Stomach (tissue), 9 donors: ENCODE measurements around the gene SCN7A. TPM values are rescaled to one million over a fixed set of nuclear protein-coding genes. Genes with fewer than 3 reads are reported as not detected.
A peak's percentile ranks its signal among the peaks of the same experiment; 100 is the strongest.

Experiments
- DNase-seq, 2 donors: peaks; one replicate each; pipeline versions ENCODE4 v3.0.0 to v3.0.0-alpha.2; 2013 to 2019
- H3K27ac ChIP-seq, 5 donors: fragments of 200-600 bp in 4 of 5; sonication (generic) in 4 of 5; one replicate each; pipeline ENCODE4 v1.5.1; 2013 to 2019; ENCODE audit warnings: mild to moderate bottlenecking in 1 of 5, moderate library complexity in 1 of 5
- H3K27me3 ChIP-seq, 3 donors: fragments of 200-600 bp; sonication (generic); one replicate each; pipeline ENCODE4 v1.5.1; 2017 to 2019; ENCODE audit warnings: mixed run types in 1 of 3
- H3K36me3 ChIP-seq, 4 donors: fragments of 200-600 bp; sonication (generic); 1 replicate in 3 of 4; 2 replicates in 1 of 4; pipeline ENCODE4 v1.5.1; 2016 to 2019
- H3K4me1 ChIP-seq, 4 donors: fragments of 200-600 bp; sonication (generic); one replicate each; pipeline ENCODE4 v1.5.1; 2016 to 2019
- H3K4me3 ChIP-seq, 4 donors: fragments of 200-600 bp; sonication (generic) in 3 of 4; one replicate each; pipeline ENCODE4 v1.5.1; 2016 to 2019; ENCODE audit warnings: mild to moderate bottlenecking in 1 of 4
- H3K9me3 ChIP-seq, 4 donors: fragments of 200-600 bp; sonication (generic); one replicate each; pipeline ENCODE4 v1.5.1; 2016 to 2019
- CTCF ChIP-seq, 7 experiments: fragments of 450-650 bp in 4 of 7; fragments of 200-600 bp in 3 of 7; sonication (generic) in 3 of 7; IDR thresholded peaks; one replicate each; pipeline ENCODE4 v1.5.1; 2016 to 2019; ENCODE audit warnings: antibody characterized with exemption in 7 of 7, control low read depth in 2 of 7, mild to moderate bottlenecking in 1 of 7
- EP300 ChIP-seq: sonication (generic); formaldehyde crosslinking; IDR thresholded peaks from one replicate; pipeline ENCODE4 v1.6.1; 2017; ENCODE audit warnings: antibody characterized with exemption
- POLR2A ChIP-seq, 4 donors: fragments of 450-650 bp; IDR thresholded peaks; one replicate each; pipeline ENCODE4 v1.6.1; 2016; ENCODE audit warnings: antibody characterized with exemption in 4 of 4, control low read depth in 2 of 4, mild to moderate bottlenecking in 1 of 4, moderate library complexity in 1 of 4
- POLR2AphosphoS5 ChIP-seq, 3 donors: sonication (generic); formaldehyde crosslinking; IDR thresholded peaks; one replicate each; pipeline ENCODE4 v1.6.1; 2016; ENCODE audit warnings: antibody characterized with exemption in 3 of 3
- WGBS, 5 donors: extraction: QIAGEN DNeasy Blood & Tissue Kit in 3 of 5; methylation state at CpG; one replicate each; pipeline versions ENCODE4 v1.1.5 to v1.1.7; 2013 to 2018; 5-methylcytosine and 5-hydroxymethylcytosine counted together
- intact Hi-C: fragments of 100-400 bp; cut with DNase I; formaldehyde crosslinking; loops from one replicate; pipeline ENCODE4 v1.15.1; 2023; ENCODE audit warnings: low total_unique reads
- polyA plus RNA-seq, 3 donors: library from polyadenylated mRNA; stranded (reverse); fragments of 200-250 nt; gene quantifications; one replicate each; pipeline ENCODE4 v1.2.3, GENCODE V29; 2013
- total RNA-seq, 5 donors: library from RNA; depleted of rRNA; stranded (reverse); fragments of >200 nt; gene quantifications; one replicate each; pipeline versions ENCODE4 v1.1.0 to v1.2.3, GENCODE V29; 2014 to 2016
- donor health status: healthy with polysubstance abuse.
- donor health status: Bipolar disorder and iron deficiency.
- donor health status: healthy.

Gene SCN7A
- total and polyA plus RNA-seq, 8 donors: 0.19 to 148 (median 10.9) TPM

- Histone ChIP-seq H3K4me3 (no peak overlapping the region), H3K36me3 (no peaks in the 10 kb centered on the region), H3K27ac (no peak overlapping the region), H3K9me3 (no peaks in the 10 kb centered on the region), H3K27me3 (no peaks in the 10 kb centered on the region), H3K4me1 (peaks cover 0 to 7% (median 0%) of the 10 kb centered on the region in 4 donors)
- DNase-seq: no peak
- WGBS, 5 donors: 55 to 68% (median 59%) methylated on average over 2 of the region's 2 CpGs
- TF ChIP-seq EP300: no peak
- TF ChIP-seq POLR2AphosphoS5 (IDR thresholded peaks at IDR 0.05): no peak
- TF ChIP-seq POLR2A (IDR thresholded peaks at IDR 0.05): no peak
- no peak for TF ChIP-seq CTCF (IDR thresholded peaks at IDR 0.05)
- intact Hi-C loops: no loop called here
These were observed 26.6 kb upstream of the SCN7A start for GRCh38 chr2:166520604-166521003.

- 50 to 56% (median 53%) methylated on average over 10 of the region's 10 CpGs for WGBS, 5 donors
- intact Hi-C loops: no loop called here
- no peaks in the 10 kb centered on the region for H3K27me3 ChIP-seq
- no peak for TF ChIP-seq POLR2AphosphoS5 (IDR thresholded peaks at IDR 0.05)
- no peak for TF ChIP-seq POLR2A (IDR thresholded peaks at IDR 0.05)
- no peak for TF ChIP-seq CTCF (IDR thresholded peaks at IDR 0.05)
- TF ChIP-seq EP300: no peak
- H3K36me3 ChIP-seq: no peaks in the 10 kb centered on the region
- H3K9me3 ChIP-seq: no peaks in the 10 kb centered on the region
- H3K4me1 ChIP-seq: peaks cover 0 to 7% (median 0%) of the 10 kb centered on the region in 4 donors
- no peak overlapping the region for H3K4me3 ChIP-seq
- peak in 1 of 2 donors; percentile 37 for DNase-seq
- no peak overlapping the region for H3K27ac ChIP-seq
These were observed 25.4 kb upstream of the SCN7A start for GRCh38 chr2:166519391-166519962.

- Histone ChIP-seq H3K4me1 (peaks cover 0 to 7% (median 0%) of the 10 kb centered on the region in 4 donors), H3K9me3 (no peaks in the 10 kb centered on the region), H3K36me3 (no peaks in the 10 kb centered on the region), H3K4me3 (no peak overlapping the region), H3K27me3 (no peaks in the 10 kb centered on the region), H3K27ac (no peak overlapping the region)
- intact Hi-C loops: no loop called here
- no peak for TF ChIP-seq POLR2AphosphoS5 (IDR thresholded peaks at IDR 0.05)
- TF ChIP-seq CTCF (IDR thresholded peaks at IDR 0.05): no peak
- TF ChIP-seq POLR2A (IDR thresholded peaks at IDR 0.05): no peak
- no peak for TF ChIP-seq EP300
- WGBS, 5 donors: 39 to 47% (median 41%) methylated on average over 3 of the region's 3 CpGs
- DNase-seq: no peak
These were observed 24.8 kb upstream of the SCN7A start for GRCh38 chr2:166518634-166519390.

GRCh38 chr2:166517533-166518061 is 23.5 kb upstream of the SCN7A start:
- H3K4me1 ChIP-seq: peaks cover 0 to 7% (median 0%) of the 10 kb centered on the region in 4 donors
- no peak overlapping the region for H3K27ac ChIP-seq
- H3K36me3 ChIP-seq: no peaks in the 10 kb centered on the region
- no peak for DNase-seq
- H3K9me3 ChIP-seq: no peaks in the 10 kb centered on the region
- no peak overlapping the region for H3K4me3 ChIP-seq
- TF ChIP-seq POLR2A (IDR thresholded peaks at IDR 0.05) (no peak), CTCF (IDR thresholded peaks at IDR 0.05) (no peak), POLR2AphosphoS5 (IDR thresholded peaks at IDR 0.05) (no peak)
- H3K27me3 ChIP-seq: no peaks in the 10 kb centered on the region
- intact Hi-C loops: no loop called here
